HG02981 (cell line): ENCODE measurements around the gene PTAR1.

ENCODE experiments used
- ATAC-seq: cut with Tn5 transposase; IDR thresholded peaks from one replicate; pipeline ENCODE4 v1.9.1; 2021; ENCODE audit warnings: mild to moderate bottlenecking, moderate library complexity; ENCODE audit not compliant: unreplicated experiment

Gene PTAR1

DNA sequence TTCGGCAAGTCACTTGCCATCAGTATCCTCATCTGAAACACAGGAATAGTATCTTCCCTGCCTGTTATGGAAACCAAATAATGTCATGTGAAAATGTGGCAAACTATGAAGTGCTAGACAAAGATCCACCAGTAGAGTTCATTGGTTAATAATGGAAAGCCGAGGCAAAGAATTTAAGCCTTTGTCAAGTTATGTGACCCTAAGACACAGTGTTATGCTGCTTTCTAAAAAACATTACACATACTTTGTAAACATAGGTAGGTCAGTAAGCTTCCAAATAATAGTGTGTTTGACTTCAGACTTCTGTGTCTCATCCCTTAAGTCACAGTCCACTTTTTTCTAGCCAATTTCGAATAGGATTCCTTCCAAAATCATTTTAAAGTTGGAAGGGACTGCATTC lies 6.0 kb downstream of the PTAR1 start:
- ATAC-seq = no peak

GRCh38 chr9:69750085-69750484 lies 9.7 kb downstream of the PTAR1 start:
- no peak for ATAC-seq

DNA sequence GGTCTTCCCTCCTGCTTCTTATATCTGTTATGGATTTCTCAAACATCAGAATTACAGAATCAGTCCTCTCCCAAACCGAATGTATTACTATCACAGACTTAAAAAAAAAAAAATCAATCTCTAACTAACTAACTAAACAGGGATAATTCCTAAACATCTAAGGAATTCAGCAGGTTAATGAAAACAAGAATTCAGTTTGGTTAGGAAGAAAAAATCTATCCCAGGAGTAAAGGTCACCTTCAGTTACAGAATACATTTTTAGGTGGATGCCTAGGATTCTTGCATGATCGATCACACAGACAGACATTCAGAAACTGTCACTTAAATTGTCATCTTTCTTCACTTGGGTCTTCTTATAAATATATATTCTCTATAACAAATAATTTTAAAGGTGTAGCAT lies 11.5 kb downstream of the PTAR1 start:
- no peak for ATAC-seq

DNA sequence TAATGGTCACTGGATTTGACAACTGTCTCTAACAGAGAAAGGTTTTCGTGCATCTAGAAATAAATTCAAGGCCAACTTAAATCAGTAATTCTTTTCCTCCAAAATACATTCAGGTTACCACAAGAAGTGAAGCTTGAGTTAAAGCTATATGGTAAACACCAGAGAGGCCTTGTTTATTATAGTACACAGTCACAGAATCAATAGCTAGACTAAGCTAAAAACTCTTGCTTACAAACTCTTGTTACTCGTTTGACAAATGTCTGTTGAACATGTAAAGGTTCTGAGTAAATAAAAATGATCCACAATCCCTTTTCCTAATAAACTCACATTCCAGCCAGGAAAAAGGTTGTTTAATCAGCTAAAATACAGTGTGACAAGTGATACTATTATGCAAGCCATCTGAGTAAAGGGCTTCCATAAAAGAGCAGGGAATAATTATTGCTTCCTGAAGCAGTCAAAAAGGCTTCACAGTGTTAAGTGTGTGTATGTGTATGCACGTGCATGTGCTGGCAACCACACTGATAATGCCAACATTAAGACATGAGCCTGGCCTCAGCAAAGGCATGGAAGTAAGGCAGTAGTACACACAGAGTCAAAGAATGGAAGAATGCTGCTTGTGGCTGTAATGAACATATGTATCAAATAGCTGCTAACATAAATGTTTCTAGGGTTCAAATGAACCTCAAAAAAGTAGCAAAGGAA lies 12.8 kb downstream of the PTAR1 start:
- ATAC-seq = no peak

GRCh38 chr9:69745716-69746437 lies 13.9 kb downstream of the PTAR1 start:
- ATAC-seq = no peak

DNA sequence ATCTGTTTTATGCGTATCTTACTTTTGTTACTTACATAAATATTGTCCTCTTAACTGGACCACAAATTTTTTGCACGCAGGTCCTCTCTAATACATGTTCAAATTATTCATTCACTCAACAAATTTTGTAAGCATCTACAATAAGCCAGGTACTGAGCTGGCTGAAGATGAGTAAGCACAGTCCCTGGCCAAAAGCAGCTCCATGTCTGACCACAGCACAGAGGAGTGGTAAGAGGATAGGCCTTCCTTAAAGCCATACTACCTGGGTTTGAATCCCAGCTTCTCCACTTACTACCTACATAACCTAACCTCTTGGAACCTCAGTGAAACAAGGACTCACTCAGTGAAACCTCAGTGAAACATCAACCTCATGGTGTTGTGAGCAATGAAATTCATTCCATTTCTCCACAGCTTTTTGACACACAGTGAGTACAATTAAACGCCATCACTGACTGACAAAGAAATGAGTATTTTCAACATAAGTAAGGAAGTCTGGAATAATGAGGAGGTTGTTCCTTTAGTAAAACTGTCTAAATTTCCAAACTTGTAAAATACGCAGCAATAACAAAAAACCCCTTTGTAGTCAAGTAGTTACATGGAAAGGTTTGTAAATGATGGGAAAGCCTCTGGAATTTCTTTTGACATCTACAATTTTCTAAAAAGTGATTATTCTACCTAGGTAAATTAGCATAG lies 15.0 kb downstream of the PTAR1 start:
- no peak for ATAC-seq

GRCh38 chr9:69743930-69744329 lies 15.9 kb downstream of the PTAR1 start:
- no peak for ATAC-seq

GRCh38 chr9:69740872-69741505 lies 18.8 kb downstream of the PTAR1 start:
- no peak for ATAC-seq

- ATAC-seq = no peak
Measured at GRCh38 chr9:69731348-69731747, 28.5 kb downstream of the PTAR1 start.

DNA sequence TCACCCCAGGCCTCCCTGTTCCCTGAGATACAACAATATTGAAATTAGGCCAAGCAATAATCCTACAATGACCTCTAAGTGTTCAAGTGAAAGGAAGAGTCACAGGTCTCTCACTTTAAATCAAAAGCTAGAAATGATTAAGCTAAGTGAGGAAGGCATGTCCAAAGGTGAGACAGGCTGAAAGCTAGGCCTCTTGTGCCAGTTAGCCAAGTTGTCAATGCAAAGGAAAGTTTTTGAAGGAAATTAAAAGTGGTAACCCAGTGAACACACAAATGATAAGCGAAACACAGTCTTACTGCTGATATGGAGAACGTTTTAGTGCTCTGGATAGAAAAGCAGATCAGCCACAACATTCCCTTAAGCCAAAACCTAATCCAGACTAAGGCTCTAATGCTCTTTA lies 39.8 kb downstream of the PTAR1 start:
- ATAC-seq = no peak

DNA sequence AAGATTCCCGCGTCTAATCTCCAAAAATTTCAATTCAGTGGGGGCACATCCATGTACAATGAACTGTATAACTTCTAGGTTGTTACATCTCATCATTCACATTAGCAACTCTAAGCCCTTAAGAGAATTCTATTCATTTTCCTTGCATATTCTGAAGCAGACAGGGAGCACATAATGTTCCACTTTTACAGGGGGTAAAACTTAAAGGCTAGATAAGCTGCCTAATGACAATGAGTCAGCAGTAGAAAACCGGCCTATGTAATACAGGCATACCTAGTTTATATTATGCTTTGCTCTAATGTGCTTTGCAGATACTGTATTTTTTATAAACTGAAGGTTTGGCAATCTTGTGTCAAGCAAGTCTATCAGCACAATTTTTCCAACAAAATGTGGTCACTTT lies 40.4 kb downstream of the PTAR1 start:
- no peak for ATAC-seq

DNA sequence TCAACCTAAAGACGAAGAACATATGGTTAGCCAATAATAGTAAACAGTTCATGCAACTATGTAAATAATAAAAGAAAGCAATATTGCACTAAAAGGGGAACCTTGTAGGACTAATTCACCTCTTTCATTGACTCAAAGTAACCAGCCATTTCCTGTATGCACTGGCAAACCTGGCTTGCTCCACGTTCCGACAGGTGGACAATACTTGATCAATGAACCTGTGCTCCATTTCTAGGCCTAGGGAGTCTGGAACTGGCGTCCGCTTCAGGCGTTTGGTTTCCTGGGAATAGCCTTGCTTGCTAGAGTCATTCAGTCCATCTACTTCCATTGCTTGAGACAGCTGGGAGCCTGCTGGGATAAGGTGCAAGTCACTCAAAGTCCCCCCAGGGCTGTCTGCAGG lies 41.6 kb downstream of the PTAR1 start:
- no peak for ATAC-seq

GRCh38 chr9:69715825-69716224 lies 44.0 kb downstream of the PTAR1 start:
- ATAC-seq = no peak

DNA sequence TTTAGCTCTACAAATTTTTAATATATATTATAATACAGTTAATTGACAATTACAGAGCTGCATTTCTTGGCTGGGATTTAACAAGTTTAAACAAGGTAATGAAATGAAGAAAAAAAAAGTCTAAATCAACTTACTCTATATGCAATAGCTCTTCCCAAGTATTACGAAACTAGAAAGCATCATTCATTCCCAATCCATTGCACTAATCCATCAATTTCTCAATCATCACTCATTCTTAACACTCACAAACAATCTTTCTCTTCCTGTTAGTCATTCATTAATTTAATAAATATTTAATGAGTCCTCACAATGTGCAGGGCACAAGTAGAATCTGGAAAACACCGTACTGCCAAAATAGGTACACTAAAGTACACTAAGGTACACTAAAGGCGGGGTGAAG lies 44.7 kb downstream of the PTAR1 start:
- ATAC-seq = no peak

GRCh38 chr9:69697475-69697874 lies 62.3 kb downstream of the PTAR1 start:
- ATAC-seq = no peak

DNA sequence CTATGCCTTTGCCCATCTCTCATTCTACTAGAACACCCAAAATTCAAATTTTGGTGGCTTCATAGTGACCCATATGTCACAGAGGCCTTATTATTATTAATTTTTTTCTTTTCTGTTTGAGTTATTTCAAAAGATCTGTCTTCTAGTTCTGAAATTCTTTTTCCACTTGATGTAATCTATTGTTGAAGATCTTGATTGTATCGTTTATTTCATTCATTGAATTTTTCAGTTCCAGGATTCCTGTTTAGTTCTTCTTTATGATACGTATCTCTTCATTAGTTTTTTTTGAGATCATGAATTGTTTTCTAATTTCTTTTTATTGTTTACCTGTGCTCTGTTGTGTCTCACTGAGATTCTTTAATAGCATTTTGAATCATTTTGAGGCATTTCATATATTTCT lies 63.0 kb downstream of the PTAR1 start:
- no peak for ATAC-seq

DNA sequence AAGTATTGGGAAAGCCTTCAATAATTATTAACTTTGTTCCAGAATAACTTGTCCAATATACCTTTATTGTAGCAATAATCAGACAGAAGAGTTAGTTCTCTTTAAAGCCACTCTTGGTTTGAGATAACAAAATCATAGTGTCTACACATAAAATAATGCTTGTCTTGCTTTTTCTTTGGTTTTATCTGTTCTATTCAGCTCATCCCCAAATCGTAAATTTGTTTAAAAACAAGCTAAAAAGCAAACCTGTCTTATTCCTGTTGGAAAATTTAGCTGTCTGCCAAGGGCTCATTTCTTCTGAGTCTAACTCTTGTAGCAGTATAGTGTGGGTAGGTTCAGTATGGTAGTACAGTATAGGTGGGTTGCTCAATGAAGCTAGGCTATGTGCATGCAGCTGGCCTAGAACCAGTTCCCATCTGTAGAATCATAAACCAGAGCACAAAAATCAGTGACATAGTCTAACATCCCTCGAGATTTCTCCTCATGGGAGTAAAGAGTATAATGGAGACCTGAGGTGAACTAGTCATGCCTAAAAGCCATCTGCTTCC lies 69.7 kb downstream of the PTAR1 start:
- ATAC-seq = no peak

DNA sequence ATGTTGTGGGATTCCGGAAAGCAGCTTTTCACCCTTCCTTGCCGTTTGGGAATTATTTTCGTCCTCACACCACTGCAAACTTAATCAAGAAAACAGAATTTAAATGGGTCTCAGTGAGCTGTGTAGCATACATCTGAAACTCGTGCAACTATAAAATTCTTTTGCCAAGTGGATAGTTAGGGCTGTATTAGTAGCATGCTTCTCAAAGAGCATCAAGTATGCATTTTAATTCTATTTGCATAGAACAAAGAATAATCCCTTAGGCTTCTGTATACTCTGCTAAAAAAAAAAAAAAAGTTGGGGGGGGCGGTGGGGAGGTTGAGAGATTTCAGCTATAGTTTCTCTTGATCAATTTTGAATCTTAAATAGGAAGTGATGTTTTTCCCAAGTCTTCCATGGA lies 75.9 kb downstream of the PTAR1 start:
- no peak for ATAC-seq

DNA sequence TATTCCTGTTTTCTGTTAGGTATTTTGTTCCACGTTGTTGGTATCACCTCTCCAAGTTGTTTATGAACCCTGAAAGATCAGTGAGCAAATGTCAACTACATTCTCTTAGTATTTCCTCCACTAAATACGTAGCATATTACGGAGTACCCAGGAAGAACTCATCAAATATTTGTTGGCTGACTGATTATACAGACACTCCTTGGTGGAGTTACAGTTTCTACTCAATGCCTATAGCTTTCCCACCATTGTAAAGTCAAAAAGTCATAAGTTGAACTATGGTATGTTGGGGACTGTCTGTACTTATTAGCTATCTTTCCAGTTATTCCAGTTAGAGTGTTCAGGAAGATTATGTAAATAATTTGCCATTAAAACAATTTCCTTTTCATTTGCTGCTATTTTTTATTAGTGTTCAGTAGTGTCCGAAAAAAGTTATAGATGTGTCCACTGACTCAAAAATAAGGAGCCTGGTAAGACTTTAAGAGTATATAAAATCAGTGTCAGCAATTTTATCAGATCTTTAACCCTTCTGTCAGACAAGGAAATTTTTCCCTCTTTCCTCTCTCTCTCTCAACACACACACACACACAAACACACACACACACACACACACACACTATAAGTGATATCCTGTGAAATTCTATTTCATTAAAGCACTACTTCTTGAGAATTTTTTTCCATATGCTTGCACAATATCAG lies 80.8 kb downstream of the PTAR1 start:
- no peak for ATAC-seq

DNA sequence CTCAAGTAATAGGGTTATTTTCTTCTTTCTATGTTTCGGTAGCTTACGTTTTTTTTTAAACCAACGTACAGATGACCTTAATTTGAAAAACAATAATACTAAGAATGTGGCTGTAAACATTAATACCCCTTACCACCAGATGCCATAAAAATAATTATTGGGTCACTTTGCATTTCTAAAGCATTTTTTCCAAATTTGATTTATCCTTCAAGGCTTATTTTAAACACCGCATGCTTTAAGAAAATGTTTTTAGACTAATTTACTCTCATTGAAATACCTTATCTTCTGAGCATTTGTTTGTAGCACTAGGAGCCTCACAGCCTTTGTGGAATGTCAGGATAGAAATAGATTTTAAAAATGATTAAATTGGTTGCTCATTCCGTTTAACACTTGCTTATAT lies 81.9 kb downstream of the PTAR1 start:
- ATAC-seq = no peak

DNA sequence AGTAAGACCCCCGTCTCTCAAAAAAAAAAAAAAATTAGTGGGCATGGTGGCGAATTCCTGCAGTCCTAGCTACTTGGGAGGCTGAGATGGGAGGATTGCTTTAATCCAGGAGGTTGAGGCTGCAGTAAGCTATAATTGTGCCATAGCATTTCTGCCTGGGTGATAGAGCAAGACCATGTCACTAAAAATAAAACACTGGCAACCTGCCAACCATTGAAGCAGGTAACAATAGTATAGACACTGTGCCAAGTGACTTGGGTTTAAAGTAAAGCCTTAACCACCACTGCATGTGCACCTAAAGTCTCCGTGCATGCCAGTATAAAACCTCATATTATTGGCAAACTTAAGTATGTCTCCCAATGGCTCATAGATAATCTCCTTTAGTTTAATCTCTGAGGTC lies 84.2 kb downstream of the PTAR1 start:
- no peak for ATAC-seq
